Measurements from ENCODE around the gene RPS6KA5. TPM values are rescaled to one million over a fixed set of nuclear protein-coding genes. Genes with fewer than 3 reads are reported as not detected.

RPS6KA5 gene
- total RNA-seq, 1 donor from 2014 or later, result 1.0 TPM

DNA sequence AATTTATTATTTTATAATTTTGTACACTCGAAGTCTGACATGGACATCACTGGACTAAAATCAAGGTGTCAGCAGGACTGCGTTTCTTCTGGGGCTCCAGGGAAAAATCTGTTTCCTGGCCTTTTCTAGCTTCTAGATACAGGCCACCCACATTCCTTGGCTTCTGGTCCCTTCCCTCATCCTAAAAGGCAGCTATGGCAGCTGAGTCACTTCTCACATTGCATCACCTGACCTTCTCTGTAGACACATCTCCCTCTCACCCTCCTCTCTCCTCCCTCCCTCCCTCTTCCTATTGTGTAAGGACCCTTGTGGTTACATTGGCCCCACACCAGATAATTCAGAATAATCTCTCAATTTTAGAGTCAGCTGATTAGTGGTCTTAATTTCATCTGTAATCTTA, 92.4 kb downstream of the RPS6KA5 start:
- peak; percentile 3 for DNase-seq (ENCODE audit: low read depth)
- Histone ChIP-seq H4K20me1 (ENCODE audit: insufficient read depth, low read length) (no peaks in the 10 kb centered on the region), H3K4me3 (ENCODE audit: insufficient read depth, low read depth, low read length) (no peak overlapping the region), H3K27ac (ENCODE audit: low read depth, low read length) (no peak overlapping the region), H3K4me1 (ENCODE audit: insufficient read depth, low read length) (no peaks in the 10 kb centered on the region), H3K36me3 (ENCODE audit: insufficient read depth, low read length) (no peaks in the 10 kb centered on the region), H3K27me3 (ENCODE audit: insufficient read depth, low read length) (peaks cover 2% of the 10 kb centered on the region), H3K9ac (ENCODE audit: low read length) (no peak overlapping the region), H3K79me2 (ENCODE audit: insufficient read depth, low read length) (no peaks in the 10 kb centered on the region), H2AFZ (ENCODE audit: low read depth, low read length) (no peak overlapping the region), H3K4me2 (ENCODE audit: low read length) (no peak overlapping the region), H3K9me3 (ENCODE audit: insufficient read depth, low read depth, low read length) (peaks cover 3% of the 10 kb centered on the region)
- TF ChIP-seq CTCF (IDR thresholded peaks at IDR 0.05; ENCODE audit: insufficient read depth, low read depth, low read length), result no peak
- TF ChIP-seq EZH2 (IDR thresholded peaks at IDR 0.05; ENCODE audit: insufficient read depth, low read length), result no peak
- Mint-ChIP-seq H3K4me1 (ENCODE audit: low read depth, unreplicated experiment) (no peaks in the 10 kb centered on the region), H3K27me3 (ENCODE audit: low read depth, unreplicated experiment) (no peaks in the 10 kb centered on the region), H3K9me3 (ENCODE audit: unreplicated experiment) (peaks cover 6% of the 10 kb centered on the region), H3K4me3 (ENCODE audit: unreplicated experiment) (no peak overlapping the region), H3K27ac (ENCODE audit: unreplicated experiment) (no peak overlapping the region), H3K36me3 (ENCODE audit: low read depth, unreplicated experiment) (peaks cover 4% of the 10 kb centered on the region)
- no peak for FAIRE-seq

GRCh38 chr14:90966493-90966892, 93.9 kb downstream of the RPS6KA5 start:
- no peak overlapping the region for H3K4me3 ChIP-seq (ENCODE audit: insufficient read depth, low read depth, low read length)
- Mint-ChIP-seq H3K27me3 (ENCODE audit: low read depth, unreplicated experiment) (no peaks in the 10 kb centered on the region), H3K9me3 (ENCODE audit: unreplicated experiment) (peaks cover 6% of the 10 kb centered on the region), H3K4me3 (ENCODE audit: unreplicated experiment) (no peak overlapping the region), H3K27ac (ENCODE audit: unreplicated experiment) (no peak overlapping the region), H3K36me3 (ENCODE audit: low read depth, unreplicated experiment) (peaks cover 4% of the 10 kb centered on the region), H3K4me1 (ENCODE audit: low read depth, unreplicated experiment) (no peaks in the 10 kb centered on the region)
- H3K9me3 ChIP-seq (ENCODE audit: insufficient read depth, low read depth, low read length), result peaks cover 3% of the 10 kb centered on the region
- H2AFZ ChIP-seq (ENCODE audit: low read depth, low read length), result no peak overlapping the region
- FAIRE-seq, result no peak
- TF ChIP-seq CTCF (IDR thresholded peaks at IDR 0.05; ENCODE audit: insufficient read depth, low read depth, low read length), result no peak
- no peak for TF ChIP-seq EZH2 (IDR thresholded peaks at IDR 0.05; ENCODE audit: insufficient read depth, low read length)
- no peak overlapping the region for H3K4me2 ChIP-seq (ENCODE audit: low read length)
- no peak overlapping the region for H3K9ac ChIP-seq (ENCODE audit: low read length)
- no peaks in the 10 kb centered on the region for H3K79me2 ChIP-seq (ENCODE audit: insufficient read depth, low read length)
- H3K27me3 ChIP-seq (ENCODE audit: insufficient read depth, low read length), result peaks cover 2% of the 10 kb centered on the region
- H3K36me3 ChIP-seq (ENCODE audit: insufficient read depth, low read length), result no peaks in the 10 kb centered on the region
- DNase-seq (ENCODE audit: low read depth), result no peak
- no peaks in the 10 kb centered on the region for H4K20me1 ChIP-seq (ENCODE audit: insufficient read depth, low read length)
- no peak overlapping the region for H3K27ac ChIP-seq (ENCODE audit: low read depth, low read length)
- no peaks in the 10 kb centered on the region for H3K4me1 ChIP-seq (ENCODE audit: insufficient read depth, low read length)

- no peaks in the 10 kb centered on the region for H3K4me1 Mint-ChIP-seq (ENCODE audit: low read depth, unreplicated experiment)
- no peaks in the 10 kb centered on the region for H3K27me3 Mint-ChIP-seq (ENCODE audit: low read depth, unreplicated experiment)
- peaks cover 6% of the 10 kb centered on the region for H3K9me3 Mint-ChIP-seq (ENCODE audit: unreplicated experiment)
- H4K20me1 ChIP-seq (ENCODE audit: insufficient read depth, low read length), result no peaks in the 10 kb centered on the region
- peaks cover 4% of the 10 kb centered on the region for H3K36me3 Mint-ChIP-seq (ENCODE audit: low read depth, unreplicated experiment)
- peaks cover 3% of the 10 kb centered on the region for H3K9me3 ChIP-seq (ENCODE audit: insufficient read depth, low read depth, low read length)
- no peak for DNase-seq (ENCODE audit: low read depth)
- no peaks in the 10 kb centered on the region for H3K36me3 ChIP-seq (ENCODE audit: insufficient read depth, low read length)
- no peak overlapping the region for H3K4me2 ChIP-seq (ENCODE audit: low read length)
- no peak for FAIRE-seq
- no peaks in the 10 kb centered on the region for H3K79me2 ChIP-seq (ENCODE audit: insufficient read depth, low read length)
- TF ChIP-seq CTCF (IDR thresholded peaks at IDR 0.05; ENCODE audit: insufficient read depth, low read depth, low read length) (no peak), EZH2 (IDR thresholded peaks at IDR 0.05; ENCODE audit: insufficient read depth, low read length) (no peak)
- no peak overlapping the region for H3K4me3 Mint-ChIP-seq (ENCODE audit: unreplicated experiment)
- peaks cover 2% of the 10 kb centered on the region for H3K27me3 ChIP-seq (ENCODE audit: insufficient read depth, low read length)
- no peak overlapping the region for H2AFZ ChIP-seq (ENCODE audit: low read depth, low read length)
- H3K4me1 ChIP-seq (ENCODE audit: insufficient read depth, low read length), result no peaks in the 10 kb centered on the region
- no peak overlapping the region for H3K4me3 ChIP-seq (ENCODE audit: insufficient read depth, low read depth, low read length)
- no peak overlapping the region for H3K27ac ChIP-seq (ENCODE audit: low read depth, low read length)
- H3K27ac Mint-ChIP-seq (ENCODE audit: unreplicated experiment), result no peak overlapping the region
- no peak overlapping the region for H3K9ac ChIP-seq (ENCODE audit: low read length)
Measured at GRCh38 chr14:90965765-90966164, 94.7 kb downstream of the RPS6KA5 start.

Data from astrocyte (in vitro differentiated cells and primary cell).